Keratinocyte (primary cell): ENCODE data around the gene ST3GAL5. TPM values are rescaled to one million over a fixed set of nuclear protein-coding genes. Genes with fewer than 3 reads are reported as not detected.

ENCODE experiments used
- DNase-seq: peaks from one replicate; pipeline ENCODE4 v3.0.0-alpha.2; 2011; ENCODE audit warnings: low read depth, missing footprints, low spot score
- FAIRE-seq: peaks from 2 replicates; lab custom pipeline; 2011; peaks lifted over from hg19 to GRCh38; lab: Jason Lieb, UNC
- H2AFZ ChIP-seq: 2 replicates; pipeline ENCODE4 v1.6.0; 2012; ENCODE audit warnings: low read length, control low read depth, inconsistent platforms; ENCODE audit not compliant: control insufficient read depth
- H3K27ac ChIP-seq: 2 replicates; pipeline ENCODE4 v1.5.1; 2011; ENCODE audit warnings: low read length; ENCODE audit not compliant: control insufficient read depth, insufficient read depth
- H3K27me3 ChIP-seq: 3 replicates; pipeline ENCODE4 v1.6.0; 2011; ENCODE audit warnings: low read length; ENCODE audit not compliant: control insufficient read depth, insufficient read depth; ENCODE audit errors: extremely low read depth
- H3K36me3 ChIP-seq, 2 experiments: 2 replicates in 1 of 2; 3 replicates in 1 of 2; pipeline ENCODE4 v1.5.1; 2011; ENCODE audit warnings: low read length in 2 of 2, mild to moderate bottlenecking in 1 of 2; ENCODE audit not compliant: control insufficient read depth in 2 of 2, insufficient read depth in 2 of 2; ENCODE audit errors: extremely low read depth in 1 of 2
- H3K4me1 ChIP-seq: 3 replicates; pipeline ENCODE4 v1.5.1; 2011; ENCODE audit warnings: low read length; ENCODE audit not compliant: control insufficient read depth, insufficient read depth; ENCODE audit errors: extremely low read depth
- H3K4me2 ChIP-seq: 3 replicates; pipeline ENCODE4 v1.6.0; 2011; ENCODE audit warnings: low read depth, low read length; ENCODE audit not compliant: control insufficient read depth, insufficient read depth; ENCODE audit errors: extremely low read depth
- H3K4me3 ChIP-seq, 3 experiments: fragments of 200-600 bp in 1 of 3; sonication (generic) in 1 of 3; 2 replicates in 2 of 3; 3 replicates in 1 of 3; pipeline ENCODE4 v1.5.1; 2011 to 2016; ENCODE audit warnings: low read length in 3 of 3, mild to moderate bottlenecking in 3 of 3, control low read depth in 2 of 3, inconsistent platforms in 1 of 3, low read depth in 1 of 3, mixed read lengths in 1 of 3, mixed run types in 1 of 3, moderate library complexity in 1 of 3; ENCODE audit not compliant: control insufficient read depth in 2 of 3, insufficient read depth in 2 of 3; ENCODE audit errors: extremely low read depth in 1 of 3
- H3K79me2 ChIP-seq: 2 replicates; pipeline ENCODE4 v1.6.0; 2012; ENCODE audit warnings: low read length; ENCODE audit not compliant: control insufficient read depth, insufficient read depth
- H3K9ac ChIP-seq: 3 replicates; pipeline ENCODE4 v1.6.0; 2011; ENCODE audit warnings: low read length; ENCODE audit not compliant: control insufficient read depth, insufficient read depth; ENCODE audit errors: extremely low read depth
- H3K9me1 ChIP-seq: 3 replicates; pipeline ENCODE4 v1.6.0; 2011; ENCODE audit warnings: low read length; ENCODE audit not compliant: control insufficient read depth, insufficient read depth; ENCODE audit errors: extremely low read depth
- H3K9me3 ChIP-seq: 2 replicates; pipeline ENCODE4 v1.5.1; 2012; ENCODE audit warnings: low read depth, low read length; ENCODE audit not compliant: control insufficient read depth
- H4K20me1 ChIP-seq: 3 replicates; pipeline ENCODE4 v1.6.0; 2011; ENCODE audit warnings: low read length; ENCODE audit not compliant: control insufficient read depth, insufficient read depth; ENCODE audit errors: extremely low read depth
- CTCF ChIP-seq, 3 experiments: IDR thresholded peaks in 1 of 3; conservative IDR thresholded peaks in 1 of 3; optimal IDR thresholded peaks in 1 of 3; 2 replicates in 2 of 3; 3 replicates in 1 of 3; pipeline versions ENCODE3 to v1.5.1; 2011; ENCODE audit warnings: low read length in 3 of 3, mild to moderate bottlenecking in 3 of 3, moderate library complexity in 2 of 3, control low read depth in 1 of 3, inconsistent platforms in 1 of 3; ENCODE audit not compliant: insufficient read depth in 2 of 3; ENCODE audit errors: extremely low read depth in 1 of 3
- EZH2 ChIP-seq: IDR thresholded peaks from one replicate; pipeline ENCODE4 v1.6.1; 2012; ENCODE audit warnings: inconsistent platforms, mild to moderate bottlenecking, low read length, moderate library complexity
- dilution Hi-C: fragments of 300-500 bp; cut with MboI; formaldehyde crosslinking; loops from one replicate; pipeline ENCODE4 v1.7.0; 2020; ENCODE audit warnings: low sequenced_read_pairs; ENCODE audit not compliant: extremely low pct_ligation_motif_present
- polyA plus RNA-seq, 5 experiments: library from polyadenylated mRNA; depleted of rRNA in 3 of 5; stranded (reverse) in 3 of 5; stranded (forward) in 1 of 5; unstranded in 1 of 5; fragments of >200 nt; gene quantifications; 1 replicate in 1 of 5; 2 replicates in 3 of 5; 3 replicates in 1 of 5; pipeline versions ENCODE4 v1.2.1 to v1.2.3, GENCODE V29; 2011 to 2012; ENCODE audit warnings: missing spikeins in 2 of 5, low read depth in 1 of 5, low replicate concordance in 1 of 5

ST3GAL5 gene
- polyA plus RNA-seq, 1 donor (not counting 4 experiments of a cell fraction or from before 2014, with no cell fraction given) = 43.5 TPM

- Histone ChIP-seq H3K79me2 (no peaks in the 10 kb centered on the region), H3K4me2 (no peak overlapping the region), H2AFZ (no peak overlapping the region), H3K9ac (no peak overlapping the region), H3K9me3 (no peaks in the 10 kb centered on the region), H4K20me1 (no peaks in the 10 kb centered on the region), H3K27ac (no peak overlapping the region), H3K27me3 (no peaks in the 10 kb centered on the region), H3K36me3 (peaks cover 5 to 7% of the 10 kb centered on the region in 2 experiments), H3K4me1 (no peaks in the 10 kb centered on the region), H3K4me3 (no peak overlapping the region), H3K9me1 (no peaks in the 10 kb centered on the region)
- FAIRE-seq (no peak), DNase-seq (no peak)
- dilution Hi-C loops = no loop called here
- TF ChIP-seq CTCF (optimal IDR thresholded peaks at IDR 0.05 in 1 of 3, IDR thresholded peaks at IDR 0.05 in 1 of 3, conservative IDR thresholded peaks at IDR 0.05 in 1 of 3; ENCODE audit: extremely low read depth in 1 of 3, insufficient read depth in 2 of 3, low read length in 3 of 3) (peak in 1 of 3 experiments; percentile 25), EZH2 (no peak)
Measured at GRCh38 chr2:85838181-85838580, 50.6 kb downstream of the ST3GAL5 start.

DNA sequence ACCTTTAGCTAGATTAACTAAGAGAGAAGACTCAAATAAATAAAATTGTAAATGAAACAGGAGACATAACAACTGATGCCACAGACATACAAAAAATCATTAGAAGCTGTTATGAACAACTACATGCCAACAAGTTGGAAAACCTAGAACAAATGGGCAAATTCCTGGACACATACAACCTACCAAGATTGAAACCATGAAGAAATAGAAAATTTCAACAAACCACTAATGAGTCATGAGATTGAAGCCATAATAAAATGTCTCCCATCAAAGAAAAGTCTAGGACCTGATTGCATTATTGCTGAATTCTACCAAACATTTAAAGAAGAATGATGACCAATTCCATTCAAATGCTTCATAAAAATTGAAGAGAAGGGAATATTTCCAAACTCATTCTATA lies 54.3 kb downstream of the ST3GAL5 start:
- Histone ChIP-seq H2AFZ (no peak overlapping the region), H3K9me1 (no peaks in the 10 kb centered on the region), H3K27ac (no peak overlapping the region), H4K20me1 (no peaks in the 10 kb centered on the region), H3K4me2 (no peak overlapping the region), H3K36me3 (peaks cover 0 to 2% of the 10 kb centered on the region in 2 experiments), H3K9me3 (no peaks in the 10 kb centered on the region), H3K9ac (no peak overlapping the region), H3K4me3 (no peak overlapping the region), H3K27me3 (no peaks in the 10 kb centered on the region), H3K4me1 (no peaks in the 10 kb centered on the region), H3K79me2 (no peaks in the 10 kb centered on the region)
- dilution Hi-C loops = no loop called here
- no peak for FAIRE-seq
- no peak for DNase-seq
- TF ChIP-seq EZH2 (no peak), CTCF (optimal IDR thresholded peaks at IDR 0.05 in 1 of 3, IDR thresholded peaks at IDR 0.05 in 1 of 3, conservative IDR thresholded peaks at IDR 0.05 in 1 of 3; ENCODE audit: extremely low read depth in 1 of 3, insufficient read depth in 2 of 3, low read length in 3 of 3) (no peak)
